VCaP (cell line): ENCODE measurements around the gene ZNF771.

Experiments
- H3K27ac ChIP-seq: fragments of 450-650 bp; 2 replicates; pipeline ENCODE4 v1.5.1; 2017
- CTCF ChIP-seq: fragments of 450-650 bp; conservative IDR thresholded peaks from 2 replicates; pipeline ENCODE4 v1.5.1; 2017; ENCODE audit warnings: mild to moderate bottlenecking, moderate library complexity

Gene ZNF771

DNA sequence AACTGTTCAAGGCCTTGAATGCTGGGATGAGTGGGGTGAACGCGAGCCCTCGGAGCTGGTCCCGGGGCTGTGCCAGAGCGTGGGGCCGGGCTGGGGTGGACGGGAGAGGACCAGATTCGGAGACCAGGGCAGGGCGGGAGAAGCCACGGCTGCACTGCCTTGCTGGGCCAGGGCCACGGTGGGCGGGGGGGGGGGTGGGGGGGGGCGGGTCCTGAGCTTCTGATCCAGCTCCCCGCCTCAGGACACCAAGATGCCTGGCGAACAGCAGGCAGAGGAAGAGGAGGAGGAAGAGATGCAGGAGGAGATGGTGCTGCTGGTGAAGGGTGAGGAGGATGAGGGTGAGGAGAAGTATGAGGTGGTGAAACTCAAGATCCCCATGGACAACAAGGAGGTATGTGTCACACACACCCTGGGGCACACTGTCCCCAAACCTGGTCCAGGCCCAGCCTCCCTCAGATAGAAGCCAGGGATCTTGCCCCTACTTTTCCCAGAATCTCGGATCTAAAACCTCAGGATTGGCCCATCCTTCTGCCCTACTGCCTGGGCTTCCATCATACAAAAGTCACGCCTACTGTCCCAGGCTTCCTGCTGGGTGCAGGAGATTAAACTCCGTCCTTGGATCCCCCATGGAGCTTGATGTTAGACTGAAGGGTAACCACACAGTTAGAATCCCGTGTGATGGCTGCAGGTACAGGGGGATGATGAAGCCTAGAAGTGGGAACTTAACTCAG lies 563 bp downstream of the ZNF771 start:
- H3K27ac ChIP-seq, result peak overlapping the region; percentile 69
- no peak for TF ChIP-seq CTCF

- TF ChIP-seq CTCF, result peak; percentile 85
- peak overlapping the region; percentile 16; the same call in 1 of the 2 replicates for H3K27ac ChIP-seq
Observed at GRCh38 chr16:30409125-30410060, 2.0 kb downstream of the ZNF771 start.

DNA sequence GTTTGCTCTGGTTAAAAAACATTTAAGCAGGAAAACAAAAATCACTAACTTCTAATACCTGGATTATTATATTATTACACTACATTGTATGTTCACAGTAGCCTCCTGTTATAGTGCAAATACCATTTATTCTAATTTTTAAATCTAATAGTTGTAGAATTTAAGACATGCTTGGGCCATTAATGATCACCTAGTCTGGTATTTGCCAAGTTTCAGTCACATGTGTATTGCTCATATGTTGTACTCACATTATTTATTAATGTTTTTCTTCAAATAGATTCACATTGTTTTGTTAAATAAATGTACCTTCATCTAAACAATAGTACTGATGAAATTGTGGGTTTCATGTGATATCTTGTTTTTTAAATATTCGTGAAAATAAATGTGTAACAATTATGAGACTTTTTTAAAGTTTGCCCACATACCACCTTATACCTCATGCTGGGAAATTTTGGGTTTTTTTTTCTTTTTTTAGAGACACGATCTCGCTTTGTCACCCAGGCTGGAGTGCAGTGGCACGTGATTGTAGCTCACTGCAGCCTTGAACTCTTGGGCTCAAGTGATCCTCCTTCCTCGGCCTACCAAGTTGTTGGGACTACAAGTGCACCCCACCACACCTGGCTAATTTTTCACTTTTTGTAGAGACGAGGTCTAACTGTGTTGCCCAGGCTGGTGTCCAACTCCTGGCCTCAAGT lies 5.9 kb downstream of the ZNF771 start:
- H3K27ac ChIP-seq, result no peak overlapping the region
- TF ChIP-seq CTCF, result no peak

DNA sequence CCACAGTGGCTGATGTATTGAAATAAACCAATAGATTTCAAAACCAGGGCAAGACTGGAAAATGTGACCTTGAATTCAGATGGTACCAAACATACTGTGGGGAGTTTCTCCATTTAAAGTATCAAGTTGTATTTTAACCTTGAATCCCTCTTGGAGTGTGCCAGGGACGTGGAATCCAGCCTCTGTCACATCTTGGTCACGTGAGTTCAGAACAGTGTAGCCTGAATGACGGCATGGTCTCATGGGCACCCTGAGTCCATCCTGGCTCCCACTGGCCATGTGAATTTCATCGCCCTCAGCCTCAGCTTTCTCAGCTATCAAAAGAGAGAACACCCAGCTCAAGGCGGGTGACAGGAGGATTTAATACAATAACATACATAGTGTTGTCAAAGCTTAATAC lies 6.8 kb downstream of the ZNF771 start:
- no peak for TF ChIP-seq CTCF
- no peak overlapping the region for H3K27ac ChIP-seq

GRCh38 chr16:30416047-30416603 lies 8.7 kb downstream of the ZNF771 start:
- no peak for TF ChIP-seq CTCF
- H3K27ac ChIP-seq, result no peak overlapping the region

GRCh38 chr16:30416624-30417528 lies 9.5 kb downstream of the ZNF771 start:
- TF ChIP-seq CTCF, result no peak

More at GRCh38 chr16:30416624-30417528, 9.5 kb downstream of the ZNF771 start:
- peak overlapping the region; percentile 74 for H3K27ac ChIP-seq
